ENCODE data around the gene ZGPAT. TPM values are rescaled to one million over a fixed set of nuclear protein-coding genes. Genes with fewer than 3 reads are reported as not detected.

ZGPAT gene
- total and polyA plus RNA-seq, 10 of the 15 experiments (the other 5 are each of a cell fraction or from before 2014, with no cell fraction given), result 0.58 to 52.9 (median 18.0) TPM

DNA sequence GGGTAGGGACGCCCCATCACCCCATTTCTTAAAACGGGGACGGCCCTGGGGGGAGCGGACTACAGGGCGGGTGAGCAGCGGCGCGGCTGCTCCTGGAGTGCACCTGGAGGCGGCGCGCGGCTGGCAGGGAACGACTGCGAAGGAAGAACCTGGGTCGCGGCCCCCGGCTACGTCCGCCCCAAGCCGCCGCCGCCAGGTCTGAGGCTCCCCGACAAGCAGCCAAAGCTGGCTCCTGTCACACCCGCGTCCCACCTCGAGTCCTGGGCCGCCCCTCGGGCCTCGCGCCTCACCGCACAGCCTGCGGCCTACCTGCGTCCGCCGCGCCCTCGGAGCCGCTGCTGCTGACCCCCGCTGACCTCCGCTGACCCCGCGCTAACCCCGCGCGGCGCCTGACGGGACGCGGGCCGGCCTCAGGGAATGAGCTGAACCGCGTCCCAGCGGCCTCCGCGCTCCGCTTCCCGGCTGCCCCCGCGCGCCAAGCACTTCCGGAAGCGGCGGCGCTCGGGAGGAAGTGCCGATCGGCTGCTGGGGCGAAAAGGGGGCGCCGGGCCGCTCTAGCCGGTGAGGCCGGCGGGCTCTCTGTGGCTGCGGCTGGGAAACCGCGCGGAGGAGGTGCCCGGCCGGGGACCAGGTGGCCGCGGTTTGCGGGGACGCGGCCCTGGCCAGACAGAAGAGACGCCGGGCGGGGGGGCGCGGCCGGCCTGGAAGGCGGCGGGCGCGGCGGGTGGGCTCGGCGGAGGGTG, at the start of gene ZGPAT, which contains the start of gene ARFRP1 (continued):
- TF ChIP-seq, protein P1, sequence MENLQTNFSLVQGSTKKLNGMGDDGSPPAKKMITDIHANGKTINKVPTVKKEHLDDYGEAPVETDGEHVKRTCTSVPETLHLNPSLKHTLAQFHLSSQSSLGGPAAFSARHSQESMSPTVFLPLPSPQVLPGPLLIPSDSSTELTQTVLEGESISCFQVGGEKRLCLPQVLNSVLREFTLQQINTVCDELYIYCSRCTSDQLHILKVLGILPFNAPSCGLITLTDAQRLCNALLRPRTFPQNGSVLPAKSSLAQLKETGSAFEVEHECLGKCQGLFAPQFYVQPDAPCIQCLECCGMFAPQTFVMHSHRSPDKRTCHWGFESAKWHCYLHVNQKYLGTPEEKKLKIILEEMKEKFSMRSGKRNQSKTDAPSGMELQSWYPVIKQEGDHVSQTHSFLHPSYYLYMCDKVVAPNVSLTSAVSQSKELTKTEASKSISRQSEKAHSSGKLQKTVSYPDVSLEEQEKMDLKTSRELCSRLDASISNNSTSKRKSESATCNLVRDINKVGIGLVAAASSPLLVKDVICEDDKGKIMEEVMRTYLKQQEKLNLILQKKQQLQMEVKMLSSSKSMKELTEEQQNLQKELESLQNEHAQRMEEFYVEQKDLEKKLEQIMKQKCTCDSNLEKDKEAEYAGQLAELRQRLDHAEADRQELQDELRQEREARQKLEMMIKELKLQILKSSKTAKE (IDR thresholded peaks at IDR 0.05; ENCODE audit: low read depth, poor library complexity, severe bottlenecking), result no peak
- TF ChIP-seq NR2C2 (IDR thresholded peaks at IDR 0.05; ENCODE audit: borderline replicate concordance, control insufficient read depth, insufficient read length, low read depth), result peak; percentile 86
- peak; percentile 87 for TF ChIP-seq SREBF1 (IDR thresholded peaks at IDR 0.05; ENCODE audit: low read length)
- TF ChIP-seq, protein P2, sequence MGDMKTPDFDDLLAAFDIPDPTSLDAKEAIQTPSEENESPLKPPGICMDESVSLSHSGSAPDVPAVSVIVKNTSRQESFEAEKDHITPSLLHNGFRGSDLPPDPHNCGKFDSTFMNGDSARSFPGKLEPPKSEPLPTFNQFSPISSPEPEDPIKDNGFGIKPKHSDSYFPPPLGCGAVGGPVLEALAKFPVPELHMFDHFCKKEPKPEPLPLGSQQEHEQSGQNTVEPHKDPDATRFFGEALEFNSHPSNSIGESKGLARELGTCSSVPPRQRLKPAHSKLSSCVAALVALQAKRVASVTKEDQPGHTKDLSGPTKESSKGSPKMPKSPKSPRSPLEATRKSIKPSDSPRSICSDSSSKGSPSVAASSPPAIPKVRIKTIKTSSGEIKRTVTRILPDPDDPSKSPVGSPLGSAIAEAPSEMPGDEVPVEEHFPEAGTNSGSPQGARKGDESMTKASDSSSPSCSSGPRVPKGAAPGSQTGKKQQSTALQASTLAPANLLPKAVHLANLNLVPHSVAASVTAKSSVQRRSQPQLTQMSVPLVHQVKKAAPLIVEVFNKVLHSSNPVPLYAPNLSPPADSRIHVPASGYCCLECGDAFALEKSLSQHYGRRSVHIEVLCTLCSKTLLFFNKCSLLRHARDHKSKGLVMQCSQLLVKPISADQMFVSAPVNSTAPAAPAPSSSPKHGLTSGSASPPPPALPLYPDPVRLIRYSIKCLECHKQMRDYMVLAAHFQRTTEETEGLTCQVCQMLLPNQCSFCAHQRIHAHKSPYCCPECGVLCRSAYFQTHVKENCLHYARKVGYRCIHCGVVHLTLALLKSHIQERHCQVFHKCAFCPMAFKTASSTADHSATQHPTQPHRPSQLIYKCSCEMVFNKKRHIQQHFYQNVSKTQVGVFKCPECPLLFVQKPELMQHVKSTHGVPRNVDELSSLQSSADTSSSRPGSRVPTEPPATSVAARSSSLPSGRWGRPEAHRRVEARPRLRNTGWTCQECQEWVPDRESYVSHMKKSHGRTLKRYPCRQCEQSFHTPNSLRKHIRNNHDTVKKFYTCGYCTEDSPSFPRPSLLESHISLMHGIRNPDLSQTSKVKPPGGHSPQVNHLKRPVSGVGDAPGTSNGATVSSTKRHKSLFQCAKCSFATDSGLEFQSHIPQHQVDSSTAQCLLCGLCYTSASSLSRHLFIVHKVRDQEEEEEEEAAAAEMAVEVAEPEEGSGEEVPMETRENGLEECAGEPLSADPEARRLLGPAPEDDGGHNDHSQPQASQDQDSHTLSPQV (IDR thresholded peaks at IDR 0.05), result 0 out of 2 replicates have a peak, but pooled peaks have one; percentile 18
- TF ChIP-seq, protein P3, sequence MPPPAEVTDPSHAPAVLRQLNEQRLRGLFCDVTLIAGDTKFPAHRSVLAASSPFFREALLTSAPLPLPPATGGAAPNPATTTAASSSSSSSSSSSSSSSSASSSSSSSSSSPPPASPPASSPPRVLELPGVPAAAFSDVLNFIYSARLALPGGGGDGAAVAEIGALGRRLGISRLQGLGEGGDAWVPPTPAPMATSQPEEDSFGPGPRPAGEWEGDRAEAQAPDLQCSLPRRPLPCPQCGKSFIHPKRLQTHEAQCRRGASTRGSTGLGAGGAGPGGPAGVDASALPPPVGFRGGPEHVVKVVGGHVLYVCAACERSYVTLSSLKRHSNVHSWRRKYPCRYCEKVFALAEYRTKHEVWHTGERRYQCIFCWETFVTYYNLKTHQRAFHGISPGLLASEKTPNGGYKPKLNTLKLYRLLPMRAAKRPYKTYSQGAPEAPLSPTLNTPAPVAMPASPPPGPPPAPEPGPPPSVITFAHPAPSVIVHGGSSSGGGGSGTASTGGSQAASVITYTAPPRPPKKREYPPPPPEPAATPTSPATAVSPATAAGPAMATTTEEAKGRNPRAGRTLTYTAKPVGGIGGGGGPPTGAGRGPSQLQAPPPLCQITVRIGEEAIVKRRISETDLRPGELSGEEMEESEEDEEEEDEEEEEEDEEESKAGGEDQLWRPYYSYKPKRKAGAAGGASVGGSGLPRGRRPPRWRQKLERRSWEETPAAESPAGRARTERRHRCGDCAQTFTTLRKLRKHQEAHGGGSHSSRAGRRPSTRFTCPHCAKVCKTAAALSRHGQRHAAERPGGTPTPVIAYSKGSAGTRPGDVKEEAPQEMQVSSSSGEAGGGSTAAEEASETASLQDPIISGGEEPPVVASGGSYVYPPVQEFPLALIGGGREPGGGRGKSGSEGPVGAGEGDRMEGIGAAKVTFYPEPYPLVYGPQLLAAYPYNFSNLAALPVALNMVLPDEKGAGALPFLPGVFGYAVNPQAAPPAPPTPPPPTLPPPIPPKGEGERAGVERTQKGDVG (CRISPR knock-in tag; IDR thresholded peaks at IDR 0.05), result no peak
- peak; percentile 86 for TF ChIP-seq GABPA (IDR thresholded peaks at IDR 0.05; ENCODE audit: low read depth)
- peak; percentile 60; the same call in 1 of the 2 replicates for TF ChIP-seq MEF2A (IDR thresholded peaks at IDR 0.05; ENCODE audit: insufficient read depth, low read depth, low read length)
- peak; percentile 45; the same call in 1 of the 2 replicates for TF ChIP-seq POLR2AphosphoS2 (IDR thresholded peaks at IDR 0.05; ENCODE audit: low read depth, low read length)
- no peak for TF ChIP-seq BMI1 (IDR thresholded peaks at IDR 0.05; ENCODE audit: borderline replicate concordance)
- TF ChIP-seq TARDBP (IDR thresholded peaks at IDR 0.05; ENCODE audit: borderline replicate concordance), result no peak
- peak; percentile 76 for TF ChIP-seq HCFC1 (IDR thresholded peaks at IDR 0.05; ENCODE audit: low read length)
- TF ChIP-seq, protein P4, sequence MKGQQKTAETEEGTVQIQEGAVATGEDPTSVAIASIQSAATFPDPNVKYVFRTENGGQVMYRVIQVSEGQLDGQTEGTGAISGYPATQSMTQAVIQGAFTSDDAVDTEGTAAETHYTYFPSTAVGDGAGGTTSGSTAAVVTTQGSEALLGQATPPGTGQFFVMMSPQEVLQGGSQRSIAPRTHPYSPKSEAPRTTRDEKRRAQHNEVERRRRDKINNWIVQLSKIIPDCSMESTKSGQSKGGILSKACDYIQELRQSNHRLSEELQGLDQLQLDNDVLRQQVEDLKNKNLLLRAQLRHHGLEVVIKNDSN (IDR thresholded peaks at IDR 0.05; ENCODE audit: borderline replicate concordance, extremely low read length, insufficient read depth, low read depth, low read length), result no peak
- TF ChIP-seq ZNF24 (IDR thresholded peaks at IDR 0.05), result no peak
- TF ChIP-seq WRNIP1 (IDR thresholded peaks at IDR 0.05; ENCODE audit: borderline replicate concordance, low read depth, low read length), result no peak
- TF ChIP-seq BRCA1 (IDR thresholded peaks at IDR 0.05; ENCODE audit: low read depth, low read length), result no peak
- TF ChIP-seq MEF2B (IDR thresholded peaks at IDR 0.05; ENCODE audit: partially characterized antibody, poor library complexity, severe bottlenecking), result no peak
- TF ChIP-seq LARP7 (IDR thresholded peaks at IDR 0.05), result peak; percentile 86
- no peak for TF ChIP-seq MYB (IDR thresholded peaks at IDR 0.05; ENCODE audit: borderline replicate concordance, low read depth, low read length)
- TF ChIP-seq CHD1 (IDR thresholded peaks at IDR 0.05; ENCODE audit: low read depth, low read length), result no peak

Data from GM12878 (cell line).